COLO829 (cell line): ENCODE data around the gene CYP2C8.
"Not testable (repeated sequence)": the region's sequence is repeated elsewhere in the genome, so short reads cannot be mapped to it uniquely, and the experiment has no call there.

Experiments used
- DNase-seq: peaks from one replicate; pipeline ENCODE4 v3.0.0; 2012; ENCODE audit warnings: low spot score

Gene CYP2C8

DNA sequence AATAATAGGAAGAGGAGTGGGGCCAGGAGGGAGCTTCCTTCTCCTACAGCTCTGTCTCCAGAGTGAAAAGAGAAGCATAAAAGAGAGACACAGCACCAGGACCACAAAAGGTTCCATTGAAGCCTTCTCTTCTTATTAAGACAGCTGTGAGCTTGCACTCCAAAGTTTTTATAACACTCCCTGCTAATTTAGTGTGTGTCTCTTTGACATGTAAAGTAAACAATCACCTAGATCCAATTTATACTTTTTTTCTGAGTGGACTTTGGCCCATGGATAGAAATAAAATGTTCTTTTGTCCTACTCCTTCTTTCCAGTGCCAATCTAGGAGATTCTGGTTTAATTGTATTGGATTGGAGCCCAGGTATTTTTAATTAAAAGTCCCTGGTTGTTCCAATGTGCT lies at the start of gene CYP2C8:
CYP2C8 (minus strand) TSS at position 212 of the 400 bp plus-strand sequence; CDS start at position 117, 95 bp downstream.
- no peak for DNase-seq

DNA sequence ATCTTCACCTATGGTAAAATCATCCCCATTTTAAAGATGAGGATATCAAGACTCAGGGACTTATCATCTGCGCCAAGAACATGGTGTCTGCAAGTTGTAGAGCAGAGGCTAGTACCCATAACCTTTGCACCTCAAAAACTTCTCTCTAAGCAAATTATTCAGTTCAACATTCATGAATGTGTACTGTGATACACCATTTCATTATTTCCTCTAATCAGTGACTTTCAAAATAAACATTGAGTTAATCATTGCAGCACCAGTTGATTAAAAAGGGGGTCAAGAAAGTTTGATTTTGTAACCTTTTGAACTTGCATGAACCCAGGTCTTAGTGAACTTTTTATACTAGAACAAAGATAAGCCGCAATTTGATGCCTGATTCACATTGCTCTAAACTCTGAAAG lies 47.6 kb upstream of the CYP2C8 start:
- DNase-seq, result no peak

- not testable (repeated sequence) for DNase-seq
These were observed 41.5 kb upstream of the CYP2C8 start for GRCh38 chr10:95110823-95111222.

- DNase-seq, result no peak
These were observed 28.5 kb upstream of the CYP2C8 start for GRCh38 chr10:95097805-95098204.

DNA sequence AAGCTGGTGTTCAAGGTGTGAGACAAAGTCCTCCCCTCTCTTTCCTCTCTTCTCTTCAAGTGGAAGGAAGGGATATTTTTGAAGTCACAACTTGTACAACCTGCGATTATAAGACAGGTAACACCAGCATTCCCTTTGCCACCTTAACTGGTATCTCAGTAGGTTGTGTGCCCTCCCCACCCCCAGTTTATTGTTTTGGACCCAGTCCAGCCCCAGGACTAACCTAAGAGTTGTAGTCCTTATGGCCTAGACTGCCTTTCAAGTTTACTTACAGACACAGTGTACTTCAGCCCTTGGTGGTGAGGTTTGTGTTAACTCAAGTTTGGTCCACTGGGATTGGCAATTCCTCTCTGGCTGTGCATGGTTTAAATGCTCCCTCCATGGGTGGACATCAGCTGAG lies 26.8 kb upstream of the CYP2C8 start:
- DNase-seq, result no peak

- not testable (repeated sequence) for DNase-seq
These were observed 10.3 kb upstream of the CYP2C8 start for GRCh38 chr10:95079626-95080025.

GRCh38 chr10:95077556-95077955 lies 8.3 kb upstream of the CYP2C8 start:
- DNase-seq, result no peak

DNA sequence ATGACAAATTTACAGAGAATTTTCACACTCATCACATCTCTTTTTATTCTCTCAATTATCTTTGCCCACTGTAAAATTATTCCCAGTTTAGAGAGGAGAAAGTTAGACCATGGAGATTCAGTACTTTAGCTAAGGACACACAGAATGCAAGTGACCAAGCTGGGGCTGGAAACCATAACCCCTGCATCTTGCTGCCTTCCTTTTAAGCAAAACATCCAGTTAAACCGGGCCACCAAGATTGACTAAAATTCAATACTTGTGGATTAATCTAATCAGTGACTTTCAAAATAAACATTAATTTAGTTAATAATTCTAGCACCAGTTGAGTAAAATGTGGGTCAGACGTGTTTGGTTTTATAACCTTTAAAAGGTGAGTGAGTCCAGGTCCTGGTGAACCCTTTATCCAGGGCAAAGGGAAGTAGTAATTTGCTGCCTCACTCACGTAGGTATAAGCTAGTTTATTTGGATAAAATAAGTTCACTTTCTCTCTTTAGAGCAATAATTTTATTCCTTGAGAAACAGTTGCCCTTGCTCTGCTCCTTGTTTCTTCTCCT lies 1.9 kb upstream of the CYP2C8 start:
- no peak for DNase-seq

GRCh38 chr10:95064125-95064524 lies 5.2 kb downstream of the CYP2C8 start:
- not testable (repeated sequence) for DNase-seq

- no peak for DNase-seq
These were observed 12.4 kb downstream of the CYP2C8 start for GRCh38 chr10:95056744-95057363.

- DNase-seq, result no peak
These were observed 19.4 kb downstream of the CYP2C8 start for GRCh38 chr10:95049919-95050318.

- DNase-seq, result no peak
These were observed 21.1 kb downstream of the CYP2C8 start for GRCh38 chr10:95048206-95048605.

DNA sequence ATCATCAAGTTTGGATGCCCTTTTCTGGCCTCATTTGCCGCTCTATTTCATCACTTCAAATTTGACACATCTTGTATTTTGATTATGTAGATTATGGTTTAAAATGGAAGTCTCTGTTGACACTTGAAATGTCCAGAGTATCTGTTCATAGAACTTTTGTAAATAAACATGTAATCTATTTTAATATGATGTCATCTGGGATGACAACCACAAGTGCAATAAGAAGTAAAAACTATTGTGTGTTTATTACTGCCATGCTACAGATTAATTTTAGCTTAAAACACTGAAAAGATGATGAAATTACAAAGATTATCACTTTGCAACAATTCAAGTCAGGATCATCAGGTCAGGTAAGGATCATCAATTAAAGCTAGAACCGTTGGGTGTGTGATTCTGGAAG lies 30.0 kb downstream of the CYP2C8 start:
- DNase-seq, result no peak

DNA sequence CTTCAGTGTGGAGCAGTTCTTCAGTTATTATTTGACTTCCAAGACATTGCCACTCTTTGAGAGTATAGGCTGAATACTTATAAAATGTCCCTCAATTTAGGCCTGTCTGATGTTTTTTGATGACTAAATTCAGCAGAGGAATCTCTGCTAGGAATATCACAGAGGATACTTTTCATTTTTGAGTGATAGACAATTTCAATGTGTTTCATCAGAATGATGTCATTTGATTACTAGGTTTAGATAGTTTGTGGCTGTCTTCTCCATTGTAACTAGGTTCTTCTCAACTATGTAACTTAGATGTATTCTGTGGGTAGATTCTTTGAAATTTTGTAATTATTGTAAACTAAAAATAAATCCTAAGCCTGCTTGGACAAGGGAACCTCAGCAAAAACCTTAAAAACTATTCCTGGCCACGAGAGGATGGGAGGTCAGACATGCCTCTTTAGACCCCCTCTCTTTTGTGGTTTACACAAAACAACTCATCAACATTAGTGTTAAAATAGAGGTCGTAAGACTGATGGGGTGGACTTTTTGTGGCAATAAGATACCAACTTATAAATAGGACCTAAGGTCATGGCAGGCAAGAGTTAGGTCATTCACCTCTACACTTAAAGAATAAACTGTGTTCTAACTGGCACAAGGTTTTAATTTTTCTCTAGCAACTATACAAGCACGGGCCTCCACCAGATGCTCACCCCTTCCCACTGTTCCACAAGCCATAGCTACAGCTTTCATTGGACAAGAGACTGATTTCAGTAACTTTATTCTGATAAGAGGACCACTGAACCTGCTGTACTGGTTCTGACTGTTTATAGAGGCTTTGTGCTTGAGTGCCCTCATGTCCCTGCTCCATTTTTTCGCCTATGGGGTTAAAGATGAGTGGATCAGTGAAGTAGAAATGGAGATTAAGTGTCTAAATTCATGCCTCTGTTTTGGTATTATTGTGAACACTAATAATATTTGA lies 33.7 kb downstream of the CYP2C8 start:
- no peak for DNase-seq

DNA sequence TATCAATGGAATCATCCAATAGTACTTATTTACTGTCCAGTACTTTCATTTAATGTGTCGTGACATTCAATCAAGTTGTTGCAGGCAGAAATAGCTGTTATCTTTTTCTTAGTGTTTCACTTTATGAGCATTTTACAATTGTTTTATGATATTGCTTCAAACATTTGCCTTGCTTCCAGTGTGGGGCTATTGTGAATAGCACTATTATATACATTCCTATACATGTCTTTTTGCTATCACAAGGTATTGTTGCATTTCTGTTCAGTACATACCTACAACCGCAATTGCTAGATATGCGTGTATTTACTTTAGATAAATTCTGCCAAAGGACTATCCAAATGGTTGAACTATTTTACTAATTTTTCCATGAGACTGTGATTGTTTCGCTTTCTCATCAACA lies 34.9 kb downstream of the CYP2C8 start:
- no peak for DNase-seq

GRCh38 chr10:95031656-95032055 lies 37.6 kb downstream of the CYP2C8 start:
- no peak for DNase-seq

DNA sequence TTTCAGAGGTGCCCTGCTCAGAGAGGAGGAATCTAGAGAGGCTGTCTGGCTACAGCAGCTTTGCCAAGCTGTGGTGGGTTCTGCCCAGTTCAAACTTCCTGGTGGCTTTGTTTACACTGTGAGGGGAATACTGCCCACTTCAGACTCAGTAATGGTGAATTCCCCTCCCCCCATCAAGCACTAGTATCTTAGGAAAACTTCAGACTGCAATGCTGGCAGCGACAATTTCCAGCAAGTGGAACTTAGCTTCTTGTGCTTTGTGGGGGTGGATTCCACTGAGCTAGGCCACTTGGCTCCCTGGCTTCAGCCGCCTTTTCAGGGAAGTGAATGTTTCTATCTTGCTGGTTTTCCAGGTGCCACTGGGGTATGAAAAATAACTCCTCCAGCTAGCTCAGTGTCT lies 42.8 kb downstream of the CYP2C8 start:
- no peak for DNase-seq

DNA sequence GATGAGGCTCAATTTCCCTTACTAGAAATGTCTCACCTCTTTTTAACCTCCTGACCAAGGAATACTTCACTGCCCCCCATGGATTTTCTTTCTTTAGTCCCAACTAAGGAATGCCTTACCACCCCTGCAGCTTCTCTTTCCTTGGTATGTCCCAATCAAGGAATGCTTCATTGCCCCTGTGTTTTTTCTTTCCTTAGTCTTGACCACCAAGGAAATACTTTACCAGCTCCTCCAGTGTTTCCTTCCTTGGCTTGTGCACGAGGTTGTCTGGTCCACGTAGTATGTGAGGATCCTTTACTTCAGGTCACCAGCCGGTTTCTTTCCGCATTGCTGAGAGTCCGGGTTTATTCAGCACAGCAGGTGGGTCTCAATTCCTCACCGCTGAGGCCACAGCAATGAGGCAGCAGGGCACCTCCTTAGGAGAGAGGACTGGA lies 71.5 kb downstream of the CYP2C8 start:
- no peak for DNase-seq

DNA sequence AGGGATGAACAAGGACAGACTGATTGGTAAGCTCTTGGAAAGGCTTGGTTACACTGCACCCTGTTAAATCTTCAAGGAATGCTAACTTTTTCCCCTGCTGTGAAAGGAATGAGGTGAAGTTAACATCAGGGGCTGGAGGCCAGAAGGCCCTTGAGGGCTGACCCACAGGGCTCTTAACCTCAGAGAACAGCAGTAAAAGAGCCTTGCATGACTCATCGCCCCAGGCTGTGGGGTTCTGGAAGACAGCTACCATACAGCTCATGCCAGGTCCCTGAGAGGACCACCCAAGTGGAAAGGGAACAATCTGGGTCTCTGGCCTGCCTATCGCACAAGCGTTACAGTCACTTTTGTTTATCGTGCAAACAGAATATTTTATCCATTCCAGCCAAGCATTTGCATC lies 76.5 kb downstream of the CYP2C8 start:
- no peak for DNase-seq

DNA sequence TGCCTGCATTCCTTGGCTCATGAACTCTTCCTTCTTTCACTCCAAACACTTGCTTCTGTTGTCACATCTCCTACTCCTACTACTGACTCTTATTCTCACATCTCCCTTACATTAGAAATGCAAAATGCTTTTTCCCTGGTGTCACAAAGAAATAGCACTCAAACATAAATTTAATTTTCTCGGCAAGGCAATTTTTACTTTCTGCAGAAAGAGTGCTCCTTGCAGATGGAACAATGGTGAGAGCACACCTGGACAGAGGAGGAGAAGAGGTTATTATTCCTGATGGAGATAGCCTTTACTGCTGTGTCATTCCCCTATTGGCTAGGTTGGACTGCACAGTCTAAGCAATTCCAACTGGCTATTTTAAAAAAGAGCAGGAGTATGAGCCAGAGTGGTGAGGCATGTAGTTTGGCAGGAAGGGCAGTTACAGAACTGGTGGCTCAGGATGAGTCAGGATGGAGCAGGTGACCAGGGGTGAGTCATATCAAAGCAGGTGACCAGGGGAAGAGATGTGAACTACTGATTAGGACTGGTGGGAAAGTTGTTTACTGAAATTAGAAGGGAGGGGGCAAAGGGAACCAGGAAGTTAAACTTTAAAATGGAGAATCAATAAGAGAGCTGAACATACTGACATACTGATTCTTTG lies 77.9 kb downstream of the CYP2C8 start:
- DNase-seq, result no peak

- no peak for DNase-seq
These were observed 80.1 kb downstream of the CYP2C8 start for GRCh38 chr10:94989192-94989591.
